NCI-H1048 (cell line): ENCODE results near the gene CFAP97.
"Not testable (repeated sequence)": the region's sequence is repeated elsewhere in the genome, so short reads cannot be mapped to it uniquely, and the experiment has no call there.

ENCODE experiments used
- DNase-seq: peaks from one replicate; lab custom pipeline; 2025; lab: John Stamatoyannopoulos, UW

The CFAP97 gene

GRCh38 chr4:185198189-185198588 is 5.6 kb downstream of the CFAP97 start:
- not testable (repeated sequence) for DNase-seq

GRCh38 chr4:185196437-185196836 is 7.4 kb downstream of the CFAP97 start:
- DNase-seq: no peak

- no peak for DNase-seq
Measured at GRCh38 chr4:185194924-185195888, 8.6 kb downstream of the CFAP97 start.

- DNase-seq: no peak
Measured at GRCh38 chr4:185192059-185192458, 11.7 kb downstream of the CFAP97 start.

GRCh38 chr4:185190306-185190856 is 13.4 kb downstream of the CFAP97 start:
- DNase-seq: no peak

- DNase-seq: no peak
Measured at GRCh38 chr4:185189606-185190305, 14.0 kb downstream of the CFAP97 start.

GRCh38 chr4:185186769-185187168 is 17.0 kb downstream of the CFAP97 start:
- no peak for DNase-seq

GRCh38 chr4:185183622-185184281 is 20.0 kb downstream of the CFAP97 start:
- peak; percentile 83 for DNase-seq

GRCh38 chr4:185182239-185182638 is 21.6 kb downstream of the CFAP97 start:
- no peak for DNase-seq

GRCh38 chr4:185179488-185179887 is 24.3 kb downstream of the CFAP97 start:
- no peak for DNase-seq

- DNase-seq: no peak
Measured at GRCh38 chr4:185171373-185172071, 32.3 kb downstream of the CFAP97 start.

GRCh38 chr4:185167234-185167633 is 36.6 kb downstream of the CFAP97 start:
- no peak for DNase-seq

GRCh38 chr4:185165605-185166063 is 38.2 kb downstream of the CFAP97 start:
- DNase-seq: no peak

GRCh38 chr4:185151296-185151695 is 52.5 kb downstream of the CFAP97 start:
- no peak for DNase-seq

GRCh38 chr4:185149392-185149791 is 54.4 kb downstream of the CFAP97 start:
- DNase-seq: no peak

GRCh38 chr4:185145572-185145971 is 58.2 kb downstream of the CFAP97 start:
- DNase-seq: no peak

GRCh38 chr4:185144601-185145240 is 59.1 kb downstream of the CFAP97 start:
- no peak for DNase-seq

- DNase-seq: no peak
Measured at GRCh38 chr4:185143601-185143969, 60.2 kb downstream of the CFAP97 start.

- DNase-seq: peak; percentile 66
Measured at GRCh38 chr4:185142912-185143600, 60.7 kb downstream of the CFAP97 start, which contains the start of gene SLC25A4. SLC25A4 (plus strand) TSS chr4:185143266; CDS start chr4:185143373, 107 bp downstream.

GRCh38 chr4:185142564-185142911 is 61.3 kb downstream of the CFAP97 start:
- no peak for DNase-seq
